Aorta (tissue), 5 donors: ENCODE measurements around the gene PNPLA7. TPM values are rescaled to one million over a fixed set of nuclear protein-coding genes. Genes with fewer than 3 reads are reported as not detected.
"Not testable (repeated sequence)": the region's sequence is repeated elsewhere in the genome, so short reads cannot be mapped to it uniquely, and the experiment has no call there.

ENCODE experiments used
- ATAC-seq: fragments of 200-7000 bp; cut with Tn5 transposase; one replicate; pipeline ENCODE4 v1.9.1; 2022; ENCODE audit warnings: moderate library complexity; ENCODE audit not compliant: low FRiP score
- DNase-seq, 2 donors: peaks; one replicate each; pipeline ENCODE4 v3.0.0-alpha.2; 2020
- H3K27ac ChIP-seq, 2 donors: one replicate each; pipeline ENCODE4 v1.5.1; 2013; ENCODE audit warnings: low read length in 2 of 2, mild to moderate bottlenecking in 2 of 2, moderate library complexity in 2 of 2, control low read depth in 1 of 2, inconsistent platforms in 1 of 2, low read depth in 1 of 2
- H3K27me3 ChIP-seq, 2 donors: one replicate each; pipeline ENCODE4 v1.6.1; 2013; ENCODE audit warnings: control low read depth in 1 of 2, low read length in 1 of 2, mild to moderate bottlenecking in 1 of 2, moderate library complexity in 1 of 2; ENCODE audit not compliant: insufficient read depth in 2 of 2, control insufficient read depth in 1 of 2
- H3K36me3 ChIP-seq, 2 donors: one replicate each; pipeline ENCODE4 v1.6.1; 2013; ENCODE audit warnings: control low read depth in 1 of 2, low read length in 1 of 2, mild to moderate bottlenecking in 1 of 2; ENCODE audit not compliant: insufficient read depth in 2 of 2, control insufficient read depth in 1 of 2
- H3K4me1 ChIP-seq, 2 donors: one replicate each; pipeline ENCODE4 v1.6.1; 2013; ENCODE audit warnings: low read length in 2 of 2, control low read depth in 1 of 2, mild to moderate bottlenecking in 1 of 2, moderate library complexity in 1 of 2; ENCODE audit not compliant: insufficient read depth in 2 of 2, control insufficient read depth in 1 of 2
- H3K4me3 ChIP-seq, 2 donors: one replicate each; pipeline ENCODE4 v1.5.1; 2013; ENCODE audit warnings: low read length in 2 of 2, control low read depth in 1 of 2, mild to moderate bottlenecking in 1 of 2
- H3K9me3 ChIP-seq: one replicate; pipeline ENCODE4 v1.6.1; 2013; ENCODE audit warnings: mild to moderate bottlenecking, low read length; ENCODE audit not compliant: control insufficient read depth
- WGBS, 2 donors: extraction: QIAGEN DNeasy Blood & Tissue Kit; methylation state at CpG; one replicate each; pipeline ENCODE4 v1.1.7; 2013; 5-methylcytosine and 5-hydroxymethylcytosine counted together
- intact Hi-C, 2 donors: fragments of 100-400 bp; cut with DNase I; formaldehyde crosslinking; loops; one replicate each; pipeline versions ENCODE4 v1.14.2 to v1.15.0; 2022
- polyA plus RNA-seq, 2 donors: library from polyadenylated mRNA; stranded (reverse); fragments of 200-250 nt; gene quantifications; one replicate each; pipeline ENCODE4 v1.2.3, GENCODE V29; 2013
- total RNA-seq, 2 donors: library from RNA; stranded (reverse); fragmentation: NEBNext Ultra II Directional; extraction: Animal tissue kit (Norgen Biotek cat#: 25700); gene quantifications; one replicate each; pipeline ENCODE4 v1.2.1, GENCODE V29; 2021
- donor health status: healthy with polysubstance abuse.
- donor health status: Bipolar disorder and iron deficiency.
- donor health status: DM: no; HTN: no; CAD: no.
- donor health status: DM: no; HTN: no; CAD: no.
- donor health status: DM: yes; HTN: yes; CAD: no.

The PNPLA7 gene
- total and polyA plus RNA-seq, 4 donors = 2.1 to 36.6 (median 9.0) TPM

DNA sequence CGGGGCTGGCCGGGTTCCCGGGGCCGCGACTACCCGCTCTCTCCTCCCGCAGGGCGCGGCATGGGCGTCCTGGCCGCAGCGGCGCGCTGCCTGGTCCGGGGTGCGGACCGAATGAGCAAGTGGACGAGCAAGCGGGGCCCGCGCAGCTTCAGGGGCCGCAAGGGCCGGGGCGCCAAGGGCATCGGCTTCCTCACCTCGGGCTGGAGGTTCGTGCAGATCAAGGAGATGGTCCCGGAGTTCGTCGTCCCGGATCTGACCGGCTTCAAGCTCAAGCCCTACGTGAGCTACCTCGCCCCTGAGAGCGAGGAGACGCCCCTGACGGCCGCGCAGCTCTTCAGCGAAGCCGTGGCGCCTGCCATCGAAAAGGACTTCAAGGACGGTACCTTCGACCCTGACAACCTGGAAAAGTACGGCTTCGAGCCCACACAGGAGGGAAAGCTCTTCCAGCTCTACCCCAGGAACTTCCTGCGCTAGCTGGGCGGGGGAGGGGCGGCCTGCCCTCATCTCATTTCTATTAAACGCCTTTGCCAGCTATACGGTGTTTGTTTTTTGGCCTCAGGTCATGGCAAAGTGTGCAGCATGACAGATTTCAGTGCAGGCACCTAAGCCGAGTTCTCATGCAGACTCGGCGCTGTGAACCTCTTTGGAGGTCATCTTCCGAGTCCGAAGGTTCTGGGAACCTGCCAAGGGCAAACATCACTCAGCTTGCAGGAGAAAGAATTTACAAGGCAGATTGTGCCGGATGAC, 2.0 kb upstream of the PNPLA7 start:
- DNase-seq (no peak), ATAC-seq (peak; percentile 36)
- Histone ChIP-seq H3K4me3 (peak overlapping the region; percentile 59 to 76), H3K27ac (peak overlapping the region; percentile 6 to 35), H3K27me3 (no peaks in the 10 kb centered on the region), H3K36me3 (peaks cover 0 to 8% of the 10 kb centered on the region in 2 donors), H3K4me1 (no peaks in the 10 kb centered on the region), H3K9me3 (no peaks in the 10 kb centered on the region)
- WGBS, 2 donors = 9 to 13% methylated on average over 36 to 58 of the region's 58 CpGs
- intact Hi-C loops = loop anchor here in 1 of 2 donors (10.0 kb wide), 1 partner anchor 53 kb away; the partner anchor contains the start of gene ARRDC1

DNA sequence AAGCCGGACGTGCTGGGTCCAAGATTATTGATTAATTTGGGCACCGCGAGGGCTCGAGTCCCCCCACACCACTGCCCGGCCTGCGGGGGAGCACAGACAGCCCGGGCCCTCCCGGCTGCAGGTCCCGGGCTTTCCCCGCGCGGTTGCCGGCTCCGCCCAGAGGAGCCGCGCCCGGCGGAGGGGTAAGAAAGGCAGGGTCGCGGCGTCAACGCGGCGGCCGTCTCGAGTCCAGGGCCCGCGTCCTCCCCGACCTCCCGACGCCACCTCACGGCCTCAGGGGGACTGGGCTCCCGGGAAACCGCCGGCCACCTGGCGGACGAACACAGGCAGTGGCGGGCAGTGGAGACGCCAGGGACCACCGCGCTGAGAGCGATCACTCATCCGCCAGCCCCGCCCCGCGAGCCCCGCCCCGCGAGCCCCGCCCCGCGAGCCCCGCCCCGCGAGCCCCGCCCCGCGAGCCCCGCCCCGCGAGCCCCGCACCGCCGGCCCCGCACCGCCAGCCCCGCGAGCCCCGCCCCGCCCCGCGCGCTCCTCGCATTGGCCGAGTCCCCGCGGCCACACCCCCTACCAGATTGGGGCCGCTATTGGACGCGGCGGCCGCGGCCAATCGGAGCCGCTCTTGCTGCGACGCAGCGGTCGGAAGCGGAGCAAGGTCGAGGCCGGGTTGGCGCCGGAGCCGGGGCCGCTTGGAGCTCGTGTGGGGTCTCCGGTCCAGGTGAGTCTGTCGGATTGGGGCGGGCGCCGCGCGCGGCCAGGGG, 1.2 kb upstream of the PNPLA7 start, which contains the start of gene MRPL41:
Gene MRPL41, plus strand, starts transcription at position 616 of the 758 bp plus-strand sequence. CDS start 203 bp downstream, outside the sequence.
- intact Hi-C loops = loop anchor here in 1 of 2 donors (10.0 kb wide), 1 partner anchor 53 kb away; the partner anchor contains the start of gene ARRDC1
- peaks cover 0 to 8% of the 10 kb centered on the region in 2 donors for H3K36me3 ChIP-seq
- H3K9me3 ChIP-seq = no peaks in the 10 kb centered on the region
- ATAC-seq (peak; percentile 89), DNase-seq (peak; percentile 95 to 96)
- 1% methylated on average over 44 to 106 of the region's 106 CpGs for WGBS, 2 donors
- no peaks in the 10 kb centered on the region for H3K4me1 ChIP-seq
- H3K27ac ChIP-seq = peak within 1 kb of the TSS; percentile 6 to 35
- H3K4me3 ChIP-seq = peak within 1 kb of the TSS; percentile 59 to 79
- no peaks in the 10 kb centered on the region for H3K27me3 ChIP-seq

DNA sequence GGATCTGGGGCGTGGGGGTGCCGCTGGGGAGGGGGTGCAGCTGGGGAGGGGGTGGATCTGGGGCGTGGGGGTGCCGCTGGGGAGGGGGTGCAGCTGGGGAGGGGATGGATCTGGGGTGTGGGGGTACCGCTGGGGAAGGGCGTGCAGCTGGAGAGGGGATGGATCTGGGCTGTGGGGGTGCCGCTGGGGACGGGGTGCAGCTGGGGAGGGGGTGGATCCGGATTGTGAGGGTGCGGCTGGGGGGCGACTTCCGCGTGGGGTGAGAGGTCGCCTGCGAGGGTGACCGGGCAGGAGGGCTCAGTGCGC, 709 bp upstream of the PNPLA7 start:
- H3K27me3 ChIP-seq, H3K36me3 ChIP-seq, ATAC-seq, H3K9me3 ChIP-seq, DNase-seq, H3K4me1 ChIP-seq: not testable (repeated sequence)
- intact Hi-C loops = loop anchor here in 1 of 2 donors (10.0 kb wide), 1 partner anchor 54 kb away; the partner anchor contains the start of gene ARRDC1
- Histone ChIP-seq H3K4me3 (peak overlapping the region; percentile 59 to 79), H3K27ac (peak overlapping the region in 1 of 2 donors; percentile 34)
- WGBS, 2 donors = 0 to 1% methylated on average over 12 to 17 of the region's 17 CpGs

DNA sequence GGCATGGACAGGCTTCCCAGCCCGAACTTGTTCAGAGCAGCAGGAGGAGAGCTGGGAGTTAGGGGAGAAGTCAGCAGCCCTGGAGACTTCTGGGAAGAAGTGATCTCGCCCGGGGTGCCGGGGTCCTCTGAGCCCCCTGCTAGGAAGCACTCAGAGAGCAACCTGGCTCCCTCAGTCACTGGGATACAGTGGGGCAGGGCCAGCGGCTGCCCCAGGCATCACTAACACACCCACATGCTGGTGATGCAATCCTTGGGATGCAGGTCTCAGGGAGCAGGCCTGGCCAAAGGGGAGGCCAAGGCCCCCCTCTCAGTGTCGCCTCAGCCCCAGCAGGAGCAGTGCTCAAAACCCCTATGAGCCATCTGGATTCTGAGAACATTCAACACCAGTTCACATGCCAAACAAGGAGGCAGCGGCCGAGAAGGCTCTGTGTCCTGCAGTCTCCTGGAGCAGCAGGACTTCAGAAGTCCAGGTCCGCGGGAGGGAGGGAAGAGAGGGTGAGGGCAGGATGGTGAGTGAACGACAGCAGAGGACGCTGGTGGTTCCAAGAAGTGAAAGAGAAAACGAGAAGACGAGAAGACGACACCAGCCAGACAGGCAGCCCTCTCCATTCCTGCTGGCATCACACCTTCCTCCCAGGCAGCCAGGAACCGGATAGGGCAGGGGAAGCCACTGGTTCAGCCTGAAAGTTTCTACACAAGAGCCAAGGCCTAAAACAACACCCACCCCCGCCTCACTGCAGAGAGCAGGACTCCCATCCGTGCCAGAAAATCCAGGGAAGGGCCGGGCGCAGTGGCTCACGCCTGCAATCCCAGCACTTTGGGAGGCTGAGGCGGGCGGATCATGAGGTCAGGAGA, 2.3 kb downstream of the PNPLA7 start:
- Histone ChIP-seq H3K36me3 (no peaks in the 10 kb centered on the region), H3K9me3 (no peaks in the 10 kb centered on the region), H3K4me3 (no peak overlapping the region), H3K27me3 (no peaks in the 10 kb centered on the region), H3K4me1 (no peaks in the 10 kb centered on the region), H3K27ac (no peak overlapping the region)
- DNase-seq (peak in 1 of 2 donors; percentile 63), ATAC-seq (no peak)
- intact Hi-C loops = no loop called here
- WGBS, 2 donors = 39 to 42% methylated on average over 23 of the region's 23 CpGs

DNA sequence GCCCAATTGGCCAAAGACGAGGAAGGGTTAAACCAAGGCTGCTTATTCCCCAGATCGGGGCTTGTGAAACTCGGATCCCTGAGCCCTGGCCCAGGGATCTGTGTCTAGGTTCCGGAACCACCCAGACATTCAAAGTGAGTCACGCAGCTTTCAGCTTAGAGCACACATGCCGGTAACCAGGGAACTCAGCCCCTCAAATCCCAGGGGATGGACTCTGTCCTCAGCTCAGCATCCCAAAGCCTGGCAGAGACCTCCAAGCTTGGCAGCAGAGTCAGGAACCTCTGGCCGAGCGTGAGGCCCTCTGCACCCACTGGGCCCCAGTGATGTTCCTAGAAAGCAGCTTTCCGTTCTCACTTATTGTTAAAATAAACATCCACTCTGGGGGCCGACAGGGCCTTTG, 5.1 kb downstream of the PNPLA7 start:
- intact Hi-C loops = no loop called here
- DNase-seq (peak in 1 of 2 donors; percentile 74), ATAC-seq (no peak)
- Histone ChIP-seq H3K27me3 (no peaks in the 10 kb centered on the region), H3K4me1 (no peaks in the 10 kb centered on the region), H3K27ac (no peak overlapping the region), H3K36me3 (no peaks in the 10 kb centered on the region), H3K4me3 (no peak overlapping the region), H3K9me3 (no peaks in the 10 kb centered on the region)
- 14 to 20% methylated on average over 10 of the region's 10 CpGs for WGBS, 2 donors

DNA sequence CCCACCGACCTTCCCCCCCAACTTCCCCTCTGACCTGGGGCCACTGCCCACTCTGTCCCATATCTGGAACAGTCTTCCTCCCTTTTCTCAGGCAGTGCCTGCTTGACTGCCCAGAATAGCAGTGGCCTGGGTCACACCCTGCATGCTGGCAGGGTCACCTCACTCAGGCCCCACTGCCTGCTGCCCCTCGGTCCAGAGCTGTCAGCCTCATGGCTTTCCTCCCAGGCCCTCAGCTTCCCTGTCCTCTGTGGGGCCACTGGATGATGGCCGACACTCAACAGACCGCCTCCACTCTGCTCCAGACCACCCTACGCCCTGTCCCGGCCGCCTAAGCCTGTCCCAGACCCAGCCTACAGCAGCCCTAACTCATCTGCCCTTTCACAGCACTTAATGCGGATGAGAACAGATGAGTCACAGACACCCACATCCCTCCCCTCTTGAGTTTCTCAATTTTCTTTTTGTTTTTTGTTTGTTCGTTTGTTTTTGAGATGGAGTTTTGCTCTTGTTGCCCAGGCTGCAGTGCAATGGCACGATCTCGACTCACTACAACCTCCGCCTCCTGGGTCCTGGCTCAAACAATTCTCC, 5.9 kb downstream of the PNPLA7 start:
- WGBS, 2 donors = 90 to 96% methylated on average over 12 of the region's 12 CpGs
- H3K36me3 ChIP-seq = no peaks in the 10 kb centered on the region
- no peak overlapping the region for H3K27ac ChIP-seq
- intact Hi-C loops = no loop called here
- H3K27me3 ChIP-seq = no peaks in the 10 kb centered on the region
- ATAC-seq = no peak
- H3K4me3 ChIP-seq = no peak overlapping the region
- no peak for DNase-seq
- H3K4me1 ChIP-seq = no peaks in the 10 kb centered on the region
- no peaks in the 10 kb centered on the region for H3K9me3 ChIP-seq

DNA sequence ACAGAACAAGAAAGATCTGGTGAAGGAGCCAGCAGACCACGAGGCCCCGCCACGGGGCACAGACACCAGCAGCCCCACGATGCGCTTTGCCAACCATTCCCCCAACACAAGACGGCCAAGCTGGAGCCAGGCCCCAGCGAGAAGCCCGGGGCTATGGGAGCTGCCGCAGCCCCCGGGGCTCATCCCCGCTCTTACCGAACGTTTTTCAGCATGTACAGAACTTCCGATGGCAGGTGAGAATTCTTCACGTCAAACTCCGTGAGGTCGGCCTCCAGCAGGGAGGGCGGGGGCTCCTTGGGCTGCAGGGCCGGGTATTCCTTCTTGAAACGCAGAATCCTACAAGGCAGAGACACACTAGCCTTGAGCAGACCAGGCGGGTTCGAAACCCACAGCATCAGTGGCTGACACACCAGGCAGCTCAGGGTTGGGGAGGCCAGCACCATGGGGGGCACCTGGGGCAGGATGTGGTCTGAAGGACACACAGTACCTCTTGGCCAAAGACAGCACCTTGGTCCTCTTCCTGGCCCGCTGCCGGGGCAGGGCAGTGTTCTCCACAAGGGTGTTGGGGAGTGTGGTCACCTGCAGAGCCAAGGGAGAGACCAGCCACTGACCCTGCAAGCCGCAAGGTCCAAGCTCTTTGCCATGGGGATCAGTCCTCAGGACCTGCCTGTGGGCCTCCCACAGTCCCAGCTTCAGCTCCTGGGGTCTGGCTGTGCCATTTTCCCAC, 6.8 kb downstream of the PNPLA7 start:
- H3K9me3 ChIP-seq = no peaks in the 10 kb centered on the region
- DNase-seq (peak in 1 of 2 donors; percentile 25), ATAC-seq (no peak)
- H3K27ac ChIP-seq = no peak overlapping the region
- WGBS, 2 donors = 93 to 95% methylated on average over 25 of the region's 25 CpGs
- H3K36me3 ChIP-seq = no peaks in the 10 kb centered on the region
- H3K27me3 ChIP-seq = no peaks in the 10 kb centered on the region
- H3K4me1 ChIP-seq = no peaks in the 10 kb centered on the region
- H3K4me3 ChIP-seq = no peak overlapping the region
- intact Hi-C loops = no loop called here
